Measurements from ENCODE around the gene ZNF562.

The ZNF562 gene

DNA sequence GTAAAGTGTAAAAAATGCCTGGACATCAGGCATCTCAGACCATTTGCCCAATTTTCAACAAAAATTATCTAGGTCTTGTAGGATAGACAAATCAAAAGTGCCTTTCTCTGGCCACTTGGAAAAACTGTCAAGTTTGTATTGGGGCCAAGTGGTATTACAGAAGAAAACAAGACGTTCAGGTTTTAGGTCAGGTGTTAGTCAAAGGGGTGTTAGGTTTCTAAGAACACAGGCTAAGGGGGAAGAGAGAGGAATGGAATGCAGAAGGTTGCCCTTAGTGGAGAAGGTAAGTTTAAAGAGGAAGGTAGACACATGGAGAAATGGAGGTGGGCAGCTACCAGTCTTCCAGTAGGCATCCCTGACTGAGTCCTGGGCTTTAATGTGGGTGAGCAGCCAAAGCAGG, 33.9 kb downstream of the ZNF562 start:
- no peak for DNase-seq

DNA sequence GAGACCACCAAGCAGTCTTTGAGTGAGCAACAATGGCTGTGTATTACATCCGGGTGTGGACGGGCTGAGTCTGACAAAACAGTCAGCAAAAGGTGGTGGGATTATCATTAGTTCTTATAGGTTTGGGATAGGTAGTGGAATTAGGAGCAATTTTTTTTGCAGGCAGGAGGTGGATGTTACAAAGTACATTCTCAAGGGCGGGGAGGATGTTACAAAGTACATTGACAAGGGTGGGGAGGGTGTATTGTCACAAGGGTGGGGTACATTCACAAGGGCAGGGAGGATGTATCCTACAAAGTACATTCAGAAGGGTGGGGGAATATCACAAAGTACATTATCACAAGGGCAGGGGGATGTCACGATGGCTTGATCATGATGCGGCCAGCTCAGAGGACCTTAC, 38.9 kb downstream of the ZNF562 start:
- no peak for DNase-seq

DNA sequence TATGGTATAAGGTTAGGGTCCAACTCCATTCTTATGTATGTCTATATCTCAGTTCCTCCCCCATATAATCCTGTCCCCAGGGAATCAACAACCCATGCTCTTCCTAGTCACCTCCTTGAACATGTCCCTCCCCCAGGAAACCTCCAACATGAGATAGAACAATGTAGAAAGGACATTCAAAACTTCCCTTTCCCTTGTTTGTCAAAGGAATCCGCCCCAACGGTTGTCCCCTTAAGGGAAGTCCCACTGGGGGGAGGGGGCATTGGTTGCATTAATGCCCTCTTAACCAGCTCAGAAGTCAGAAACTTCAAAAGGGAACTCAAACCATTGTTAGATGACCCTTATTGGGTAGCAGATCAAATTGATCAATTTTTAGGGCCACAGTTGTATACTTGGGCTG, 47.0 kb downstream of the ZNF562 start:
- DNase-seq, result no peak

DNA sequence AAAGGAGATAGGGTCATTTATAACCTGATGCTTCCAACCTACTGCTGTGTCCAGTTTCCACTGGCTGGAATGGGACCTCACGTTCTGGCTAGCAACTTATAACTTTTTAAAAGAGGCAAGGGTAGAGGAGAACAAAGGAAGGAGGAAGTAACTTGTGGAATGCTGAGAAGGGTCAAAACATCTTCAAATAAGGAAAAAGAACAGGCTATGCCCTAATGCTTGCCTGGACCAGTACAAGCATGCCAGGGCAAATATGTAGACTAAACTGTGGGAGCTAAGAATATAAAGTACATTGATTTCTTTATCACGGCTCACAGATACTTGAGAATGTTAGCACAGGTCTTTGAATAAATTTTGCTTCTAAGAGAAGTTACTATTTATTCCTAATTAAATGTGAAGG, 52.4 kb downstream of the ZNF562 start:
- DNase-seq, result peak; percentile 4

DNA sequence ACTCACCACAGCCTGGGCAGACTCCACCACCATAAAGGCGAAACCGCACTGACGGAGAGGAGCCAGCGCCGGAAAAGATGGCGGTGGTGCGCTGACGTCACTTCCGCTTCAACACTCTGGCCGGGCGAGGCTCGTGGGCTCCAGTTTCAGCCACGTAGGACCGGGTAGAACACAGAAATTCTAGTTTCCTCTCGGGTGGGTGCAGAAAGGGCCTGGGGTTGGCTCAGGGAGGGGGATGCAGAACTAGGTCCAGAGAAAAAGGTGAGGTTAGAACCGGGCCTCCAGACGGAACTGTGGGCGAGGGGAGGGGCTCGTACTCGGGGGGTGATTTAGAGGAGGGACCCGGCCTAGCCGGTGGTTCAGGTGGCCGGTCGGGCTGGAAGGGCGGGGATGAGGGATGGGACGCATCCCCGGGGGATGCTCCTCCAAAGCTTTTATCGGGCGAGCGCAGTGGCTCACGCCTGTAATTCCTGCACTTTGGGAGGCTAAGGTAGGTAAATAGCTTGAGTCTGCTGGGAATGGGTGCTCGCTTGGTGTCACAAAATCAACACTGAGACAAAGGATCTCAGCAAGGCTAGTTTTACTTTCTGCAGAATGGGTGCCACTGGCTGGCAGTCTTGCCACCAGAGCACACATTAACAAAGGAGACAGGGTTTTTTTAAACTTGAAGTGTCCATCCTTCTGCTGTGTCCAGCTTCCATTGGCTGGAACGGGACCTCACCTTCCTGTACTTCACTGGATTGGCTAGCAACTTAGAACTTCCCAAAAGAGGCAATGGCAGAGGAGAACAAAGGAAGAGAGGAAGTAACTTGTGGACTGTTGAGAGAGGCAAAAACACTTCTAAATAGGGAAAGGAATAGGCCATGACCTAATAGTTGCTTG, 53.5 kb downstream of the ZNF562 start, which contains the start of gene ZNF561:
Gene ZNF561, minus strand, starts transcription at position 77 of the 882 bp plus-strand sequence. CDS start 1,776 bp downstream, outside the sequence.
- DNase-seq, result peak; percentile 92

DNA sequence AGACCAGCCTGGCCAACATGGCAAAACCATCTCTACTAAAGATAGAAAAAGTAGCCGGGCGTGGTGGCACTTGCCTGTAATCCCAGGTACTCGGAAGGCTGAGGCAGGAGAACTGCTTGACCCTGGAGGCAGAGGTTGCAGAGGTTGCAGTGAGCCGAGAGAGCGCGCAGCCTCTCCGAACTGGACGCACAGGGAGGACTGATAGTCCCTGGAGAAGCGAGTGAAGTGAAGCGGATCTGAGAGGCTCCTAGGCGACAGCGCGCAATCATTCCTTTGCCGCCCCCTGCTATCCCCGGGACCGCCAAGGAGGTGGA, 54.1 kb downstream of the ZNF562 start:
- DNase-seq, result no peak

DNA sequence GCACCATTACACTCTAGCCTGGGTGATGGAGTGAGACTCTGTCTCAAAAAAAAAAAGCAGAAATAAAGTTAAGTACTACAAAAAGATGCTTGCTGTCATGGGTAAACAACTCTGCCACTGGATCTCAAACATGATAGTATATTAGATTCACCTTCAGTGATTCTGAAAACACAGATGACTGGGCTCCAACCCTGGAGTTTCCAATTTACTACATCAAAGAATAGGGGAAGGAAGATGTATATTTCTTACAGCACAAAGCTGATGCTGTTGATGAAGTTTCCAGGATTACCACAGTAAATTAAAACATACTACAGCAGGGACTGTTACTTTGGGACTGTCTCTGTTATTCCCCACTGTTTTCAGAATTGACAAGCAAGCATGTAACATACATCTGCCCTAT, 59.1 kb downstream of the ZNF562 start:
- DNase-seq, result no peak

DNA sequence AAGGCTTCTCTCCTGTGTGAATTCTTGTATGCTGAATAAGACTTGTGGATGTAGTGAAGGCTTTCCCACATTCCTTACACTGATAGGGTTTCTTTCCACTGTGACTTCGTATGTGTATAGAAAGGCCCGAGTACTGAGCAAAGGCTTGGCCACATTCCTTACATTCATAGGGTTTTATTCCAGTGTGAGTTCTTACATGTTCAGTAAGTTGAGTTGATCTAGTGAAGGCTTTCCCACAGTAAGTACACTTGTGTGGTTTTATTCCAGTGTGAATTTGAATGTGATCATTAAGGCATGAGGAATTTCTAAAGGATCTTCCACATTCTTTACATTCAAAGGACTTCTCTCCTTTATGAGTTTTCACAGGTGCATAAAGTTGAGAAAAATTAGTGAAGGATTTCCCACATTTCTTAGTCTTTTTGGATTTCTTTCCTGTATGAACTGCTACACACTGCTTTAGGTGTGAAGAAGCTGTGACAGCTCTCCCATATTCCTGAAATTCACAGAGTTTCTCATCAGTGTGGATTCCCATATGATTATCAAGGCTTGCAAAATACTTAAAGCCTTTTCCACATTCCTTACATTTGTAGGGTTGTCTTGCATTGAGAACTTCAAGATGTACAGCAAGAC, 64.3 kb downstream of the ZNF562 start:
- no peak for DNase-seq

DNA sequence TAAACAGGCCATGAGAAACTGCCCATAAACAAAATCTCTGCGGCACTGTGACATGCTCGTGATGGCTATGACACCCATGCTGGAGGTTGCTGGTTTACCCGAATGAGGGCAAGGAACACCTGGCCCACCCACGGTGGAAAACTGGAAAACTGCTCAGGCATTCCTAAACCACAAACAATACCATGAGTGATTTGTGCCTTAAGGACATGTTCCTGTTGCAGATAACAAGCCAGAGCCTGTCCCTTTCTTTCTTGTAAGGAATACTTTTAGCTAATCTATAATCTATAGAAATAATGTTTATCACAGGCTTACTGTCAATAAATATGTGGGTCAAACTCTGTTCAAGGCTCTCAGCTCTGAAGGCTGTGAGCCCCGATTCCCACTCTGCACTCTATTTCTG, 66.0 kb downstream of the ZNF562 start:
- DNase-seq, result no peak

DNA sequence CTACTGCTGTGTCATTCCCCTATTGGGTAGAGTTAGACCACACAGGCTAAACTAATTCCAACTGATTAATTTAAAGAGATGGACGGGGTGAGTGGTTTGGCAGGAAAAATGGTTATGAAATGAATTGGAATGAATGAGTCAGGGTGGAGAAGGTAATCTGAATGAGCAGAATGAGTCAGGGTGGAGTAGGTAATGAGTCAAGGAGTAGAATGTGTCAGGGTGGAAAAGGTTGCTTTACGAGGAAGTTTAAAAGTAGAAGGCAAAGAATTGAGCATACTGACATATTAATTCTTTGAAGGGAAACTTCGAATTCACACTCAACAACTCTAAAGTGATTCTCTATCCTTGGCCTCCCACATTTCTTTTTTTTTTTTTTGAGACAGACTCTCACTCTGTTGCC, 77.9 kb downstream of the ZNF562 start:
- DNase-seq, result peak; percentile 81
